Measurements from ENCODE around the gene TXNRD1. TPM values are rescaled to one million over a fixed set of nuclear protein-coding genes. Genes with fewer than 3 reads are reported as not detected.

Gene TXNRD1
- total RNA-seq, 1 donor from 2014 or later: 176 TPM

DNA sequence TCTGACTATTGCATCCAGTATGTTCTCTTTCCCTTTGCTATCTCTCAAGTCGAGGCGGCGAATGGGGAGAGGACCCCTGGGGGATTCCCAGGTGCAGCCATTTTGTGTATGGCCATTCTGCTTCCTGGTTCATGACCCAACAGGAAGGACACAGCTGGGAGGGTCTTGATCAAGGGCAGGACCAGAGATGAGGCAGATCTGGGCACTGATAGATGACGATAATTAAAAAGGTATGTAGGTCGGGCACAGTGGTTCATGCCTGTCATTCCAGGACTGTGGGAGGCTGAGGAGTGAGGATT lies 161.9 kb downstream of the TXNRD1 start:
- Histone ChIP-seq H3K4me2 (ENCODE audit: low read length) (peak overlapping the region; percentile 31), H3K4me1 (ENCODE audit: insufficient read depth, low read length) (peaks cover 13% of the 10 kb centered on the region), H3K79me2 (ENCODE audit: insufficient read depth, low read length) (no peaks in the 10 kb centered on the region), H3K36me3 (ENCODE audit: insufficient read depth, low read length) (no peaks in the 10 kb centered on the region), H3K27ac (ENCODE audit: low read depth, low read length) (no peak overlapping the region), H3K9me3 (ENCODE audit: insufficient read depth, low read depth, low read length) (no peaks in the 10 kb centered on the region), H3K9ac (ENCODE audit: low read length) (no peak overlapping the region), H2AFZ (ENCODE audit: low read depth, low read length) (peak overlapping the region; percentile 20), H4K20me1 (ENCODE audit: insufficient read depth, low read length) (no peaks in the 10 kb centered on the region), H3K4me3 (ENCODE audit: insufficient read depth, low read depth, low read length) (no peak overlapping the region), H3K27me3 (ENCODE audit: insufficient read depth, low read length) (peaks cover 3% of the 10 kb centered on the region)
- Mint-ChIP-seq H3K36me3 (ENCODE audit: low read depth, unreplicated experiment) (no peaks in the 10 kb centered on the region), H3K4me3 (ENCODE audit: unreplicated experiment) (no peak overlapping the region), H3K27ac (ENCODE audit: unreplicated experiment) (peak overlapping the region; percentile 41), H3K9me3 (ENCODE audit: unreplicated experiment) (peaks cover 3% of the 10 kb centered on the region), H3K27me3 (ENCODE audit: low read depth, unreplicated experiment) (peaks cover 7% of the 10 kb centered on the region), H3K4me1 (ENCODE audit: low read depth, unreplicated experiment) (peaks cover 16% of the 10 kb centered on the region)
- FAIRE-seq (no peak), DNase-seq (ENCODE audit: low read depth) (no peak)
- TF ChIP-seq, protein P1, sequence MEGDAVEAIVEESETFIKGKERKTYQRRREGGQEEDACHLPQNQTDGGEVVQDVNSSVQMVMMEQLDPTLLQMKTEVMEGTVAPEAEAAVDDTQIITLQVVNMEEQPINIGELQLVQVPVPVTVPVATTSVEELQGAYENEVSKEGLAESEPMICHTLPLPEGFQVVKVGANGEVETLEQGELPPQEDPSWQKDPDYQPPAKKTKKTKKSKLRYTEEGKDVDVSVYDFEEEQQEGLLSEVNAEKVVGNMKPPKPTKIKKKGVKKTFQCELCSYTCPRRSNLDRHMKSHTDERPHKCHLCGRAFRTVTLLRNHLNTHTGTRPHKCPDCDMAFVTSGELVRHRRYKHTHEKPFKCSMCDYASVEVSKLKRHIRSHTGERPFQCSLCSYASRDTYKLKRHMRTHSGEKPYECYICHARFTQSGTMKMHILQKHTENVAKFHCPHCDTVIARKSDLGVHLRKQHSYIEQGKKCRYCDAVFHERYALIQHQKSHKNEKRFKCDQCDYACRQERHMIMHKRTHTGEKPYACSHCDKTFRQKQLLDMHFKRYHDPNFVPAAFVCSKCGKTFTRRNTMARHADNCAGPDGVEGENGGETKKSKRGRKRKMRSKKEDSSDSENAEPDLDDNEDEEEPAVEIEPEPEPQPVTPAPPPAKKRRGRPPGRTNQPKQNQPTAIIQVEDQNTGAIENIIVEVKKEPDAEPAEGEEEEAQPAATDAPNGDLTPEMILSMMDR (IDR thresholded peaks at IDR 0.05; ENCODE audit: insufficient read depth, low read depth, low read length): no peak
- no peak for TF ChIP-seq EZH2 (IDR thresholded peaks at IDR 0.05; ENCODE audit: insufficient read depth, low read length)

DNA sequence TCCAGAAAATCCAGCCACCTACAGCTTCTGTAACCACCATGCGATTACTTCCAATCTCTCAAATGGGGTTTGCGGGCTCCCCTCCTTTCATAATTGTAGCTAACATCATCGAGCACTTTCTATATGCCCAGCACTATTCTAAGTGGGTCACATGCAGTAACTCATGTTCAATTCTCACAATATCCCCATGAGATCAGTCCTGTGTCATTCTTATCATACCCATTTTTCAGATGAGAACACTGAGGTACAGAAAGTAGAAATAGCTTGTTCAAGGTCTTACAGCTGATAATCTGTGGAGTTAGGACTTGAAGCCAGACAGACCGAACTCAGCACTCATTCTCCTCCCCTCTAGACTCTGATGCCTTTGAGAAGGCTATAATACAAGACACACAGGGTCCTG lies 162.8 kb downstream of the TXNRD1 start:
- TF ChIP-seq, protein P1 (IDR thresholded peaks at IDR 0.05; ENCODE audit: insufficient read depth, low read depth, low read length): no peak
- no peak for TF ChIP-seq EZH2 (IDR thresholded peaks at IDR 0.05; ENCODE audit: insufficient read depth, low read length)
- H3K9ac ChIP-seq (ENCODE audit: low read length): no peak overlapping the region
- no peak overlapping the region for H3K27ac Mint-ChIP-seq (ENCODE audit: unreplicated experiment)
- no peak for FAIRE-seq
- no peaks in the 10 kb centered on the region for H3K9me3 ChIP-seq (ENCODE audit: insufficient read depth, low read depth, low read length)
- H3K4me3 Mint-ChIP-seq (ENCODE audit: unreplicated experiment): no peak overlapping the region
- H3K79me2 ChIP-seq (ENCODE audit: insufficient read depth, low read length): no peaks in the 10 kb centered on the region
- H3K4me1 Mint-ChIP-seq (ENCODE audit: low read depth, unreplicated experiment): peaks cover 16% of the 10 kb centered on the region
- H3K9me3 Mint-ChIP-seq (ENCODE audit: unreplicated experiment): peaks cover 3% of the 10 kb centered on the region
- H3K4me1 ChIP-seq (ENCODE audit: insufficient read depth, low read length): peaks cover 13% of the 10 kb centered on the region
- H3K27ac ChIP-seq (ENCODE audit: low read depth, low read length): no peak overlapping the region
- H3K27me3 ChIP-seq (ENCODE audit: insufficient read depth, low read length): peaks cover 3% of the 10 kb centered on the region
- no peaks in the 10 kb centered on the region for H4K20me1 ChIP-seq (ENCODE audit: insufficient read depth, low read length)
- no peak for DNase-seq (ENCODE audit: low read depth)
- no peak overlapping the region for H3K4me2 ChIP-seq (ENCODE audit: low read length)
- peaks cover 7% of the 10 kb centered on the region for H3K27me3 Mint-ChIP-seq (ENCODE audit: low read depth, unreplicated experiment)
- H3K36me3 ChIP-seq (ENCODE audit: insufficient read depth, low read length): no peaks in the 10 kb centered on the region
- H3K4me3 ChIP-seq (ENCODE audit: insufficient read depth, low read depth, low read length): no peak overlapping the region
- no peaks in the 10 kb centered on the region for H3K36me3 Mint-ChIP-seq (ENCODE audit: low read depth, unreplicated experiment)
- H2AFZ ChIP-seq (ENCODE audit: low read depth, low read length): no peak overlapping the region

DNA sequence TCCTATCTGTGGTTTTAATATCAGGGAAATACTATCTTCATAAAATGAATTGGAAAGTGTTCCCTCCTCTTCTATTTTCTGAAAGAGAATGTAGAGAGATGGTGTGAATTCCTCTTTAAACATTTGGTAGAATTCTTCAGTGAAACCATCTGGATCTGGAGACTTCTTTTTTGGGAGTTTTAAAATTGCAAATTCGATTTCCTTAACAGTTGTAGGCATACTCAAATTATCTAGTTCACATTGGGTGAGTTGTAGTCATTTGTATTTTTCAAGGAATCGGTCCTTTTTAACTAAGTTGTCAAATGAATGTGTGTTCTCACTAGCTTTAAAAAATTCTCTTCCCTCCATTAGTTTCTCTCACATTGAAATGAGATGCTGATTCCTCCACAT lies 165.8 kb downstream of the TXNRD1 start:
- H3K27me3 Mint-ChIP-seq (ENCODE audit: low read depth, unreplicated experiment): peaks cover 7% of the 10 kb centered on the region
- FAIRE-seq (no peak), DNase-seq (ENCODE audit: low read depth) (no peak)
- H3K4me1 Mint-ChIP-seq (ENCODE audit: low read depth, unreplicated experiment): peaks cover 13% of the 10 kb centered on the region
- Histone ChIP-seq H3K36me3 (ENCODE audit: insufficient read depth, low read length) (no peaks in the 10 kb centered on the region), H3K4me3 (ENCODE audit: insufficient read depth, low read depth, low read length) (no peak overlapping the region), H3K27me3 (ENCODE audit: insufficient read depth, low read length) (peaks cover 3% of the 10 kb centered on the region), H2AFZ (ENCODE audit: low read depth, low read length) (no peak overlapping the region), H3K9ac (ENCODE audit: low read length) (no peak overlapping the region), H4K20me1 (ENCODE audit: insufficient read depth, low read length) (no peaks in the 10 kb centered on the region), H3K9me3 (ENCODE audit: insufficient read depth, low read depth, low read length) (no peaks in the 10 kb centered on the region), H3K27ac (ENCODE audit: low read depth, low read length) (no peak overlapping the region), H3K4me2 (ENCODE audit: low read length) (peak overlapping the region; percentile 67), H3K79me2 (ENCODE audit: insufficient read depth, low read length) (no peaks in the 10 kb centered on the region), H3K4me1 (ENCODE audit: insufficient read depth, low read length) (peaks cover 13% of the 10 kb centered on the region)
- no peaks in the 10 kb centered on the region for H3K9me3 Mint-ChIP-seq (ENCODE audit: unreplicated experiment)
- peaks cover 4% of the 10 kb centered on the region for H3K36me3 Mint-ChIP-seq (ENCODE audit: low read depth, unreplicated experiment)
- H3K4me3 Mint-ChIP-seq (ENCODE audit: unreplicated experiment): no peak overlapping the region
- no peak overlapping the region for H3K27ac Mint-ChIP-seq (ENCODE audit: unreplicated experiment)
- TF ChIP-seq EZH2 (IDR thresholded peaks at IDR 0.05; ENCODE audit: insufficient read depth, low read length): no peak
- TF ChIP-seq, protein P1 (IDR thresholded peaks at IDR 0.05; ENCODE audit: insufficient read depth, low read depth, low read length): no peak

Data from astrocyte (in vitro differentiated cells and primary cell).